Parathyroid adenoma (tissue), 2 donors: Measurements from ENCODE around the gene ZEB2.
A peak's percentile ranks its signal among the peaks of the same experiment; 100 is the strongest.

ENCODE experiments used
- H2AFZ ChIP-seq: fragments of 300-600 bp; sonication (generic); one replicate; pipeline ENCODE4 v1.7.0; 2017; ENCODE audit warnings: antibody characterized with exemption, mild to moderate bottlenecking
- H3K27ac ChIP-seq: fragments of 300-600 bp; sonication (generic); one replicate; pipeline ENCODE4 v1.7.0; 2017
- H3K27me3 ChIP-seq: fragments of 300-600 bp; sonication (generic); one replicate; pipeline ENCODE4 v1.7.0; 2017; ENCODE audit warnings: low read length; ENCODE audit not compliant: control insufficient read depth, insufficient read depth
- H3K36me3 ChIP-seq: fragments of 300-600 bp; sonication (generic); one replicate; pipeline ENCODE4 v1.7.0; 2017; ENCODE audit warnings: low read length; ENCODE audit not compliant: control insufficient read depth, insufficient read depth
- H3K4me1 ChIP-seq: fragments of 300-600 bp; sonication (generic); one replicate; pipeline ENCODE4 v1.7.0; 2017; ENCODE audit warnings: control low read depth
- H3K4me2 ChIP-seq: fragments of 300-600 bp; sonication (generic); one replicate; pipeline ENCODE4 v1.7.0; 2017; ENCODE audit warnings: low read length
- H3K4me3 ChIP-seq: fragments of 300-600 bp; sonication (generic); one replicate; pipeline ENCODE4 v1.7.0; 2017; ENCODE audit warnings: low read depth, low read length
- H3K79me2 ChIP-seq: fragments of 300-600 bp; sonication (generic); one replicate; pipeline ENCODE4 v1.7.0; 2017; ENCODE audit warnings: control low read depth
- H3K9ac ChIP-seq: fragments of 300-600 bp; sonication (generic); one replicate; pipeline ENCODE4 v1.7.0; 2017; ENCODE audit warnings: mild to moderate bottlenecking
- H3K9me3 ChIP-seq: fragments of 300-600 bp; sonication (generic); one replicate; pipeline ENCODE4 v1.7.0; 2017; ENCODE audit warnings: low read length; ENCODE audit not compliant: control insufficient read depth
- TF ChIP-seq, protein P1 (sequence below): fragments of 300-600 bp; sonication (generic); IDR thresholded peaks from one replicate; pipeline ENCODE4 v1.7.0; 2017; ENCODE audit warnings: antibody characterized with exemption, mild to moderate bottlenecking
- donor health status: primary hyperparathyroidism.

ZEB2 gene

DNA sequence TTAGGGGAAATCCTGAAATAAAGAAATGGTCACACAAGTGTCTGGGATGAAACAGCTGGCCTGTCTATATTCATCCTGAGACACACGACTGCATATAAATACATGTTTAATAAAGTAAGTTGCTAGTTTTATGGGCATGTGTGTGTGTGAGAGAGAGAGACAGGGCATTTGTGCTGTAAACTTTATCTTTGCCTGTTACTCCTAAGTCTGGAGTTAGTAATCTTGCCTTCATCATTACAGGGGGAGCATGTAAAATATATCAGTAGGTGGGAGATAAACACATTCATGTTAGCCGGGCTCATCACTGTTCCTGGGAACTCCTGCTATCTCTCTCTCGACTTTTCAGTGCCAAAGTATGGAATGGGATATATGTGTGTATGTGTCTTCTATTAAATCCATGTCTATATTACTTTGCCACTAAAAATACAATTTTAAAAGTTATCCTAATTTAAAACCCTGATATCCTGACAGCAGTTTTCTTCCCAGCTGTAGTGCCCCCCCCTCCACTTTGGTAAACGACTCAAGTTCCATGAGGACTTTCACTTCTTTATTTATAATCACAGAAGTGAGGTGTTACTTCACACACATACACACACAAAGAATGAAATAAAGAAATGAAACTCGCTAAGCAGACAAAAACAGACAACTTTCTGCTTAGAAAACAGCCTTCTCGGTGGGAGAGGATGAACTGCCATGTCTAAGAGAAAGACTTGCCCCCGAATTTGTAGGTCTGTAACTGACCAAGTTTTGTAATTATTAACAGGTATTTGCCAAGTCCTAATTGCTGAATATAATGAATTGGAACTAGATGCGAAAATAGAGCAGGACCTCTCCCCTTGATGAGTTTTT lies 947 bp downstream of the ZEB2 start:
- Histone ChIP-seq H3K4me1 (no peaks in the 10 kb centered on the region), H3K27me3 (peaks cover 11% of the 10 kb centered on the region)
- TF ChIP-seq, protein P1, sequence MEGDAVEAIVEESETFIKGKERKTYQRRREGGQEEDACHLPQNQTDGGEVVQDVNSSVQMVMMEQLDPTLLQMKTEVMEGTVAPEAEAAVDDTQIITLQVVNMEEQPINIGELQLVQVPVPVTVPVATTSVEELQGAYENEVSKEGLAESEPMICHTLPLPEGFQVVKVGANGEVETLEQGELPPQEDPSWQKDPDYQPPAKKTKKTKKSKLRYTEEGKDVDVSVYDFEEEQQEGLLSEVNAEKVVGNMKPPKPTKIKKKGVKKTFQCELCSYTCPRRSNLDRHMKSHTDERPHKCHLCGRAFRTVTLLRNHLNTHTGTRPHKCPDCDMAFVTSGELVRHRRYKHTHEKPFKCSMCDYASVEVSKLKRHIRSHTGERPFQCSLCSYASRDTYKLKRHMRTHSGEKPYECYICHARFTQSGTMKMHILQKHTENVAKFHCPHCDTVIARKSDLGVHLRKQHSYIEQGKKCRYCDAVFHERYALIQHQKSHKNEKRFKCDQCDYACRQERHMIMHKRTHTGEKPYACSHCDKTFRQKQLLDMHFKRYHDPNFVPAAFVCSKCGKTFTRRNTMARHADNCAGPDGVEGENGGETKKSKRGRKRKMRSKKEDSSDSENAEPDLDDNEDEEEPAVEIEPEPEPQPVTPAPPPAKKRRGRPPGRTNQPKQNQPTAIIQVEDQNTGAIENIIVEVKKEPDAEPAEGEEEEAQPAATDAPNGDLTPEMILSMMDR, result no peak

DNA sequence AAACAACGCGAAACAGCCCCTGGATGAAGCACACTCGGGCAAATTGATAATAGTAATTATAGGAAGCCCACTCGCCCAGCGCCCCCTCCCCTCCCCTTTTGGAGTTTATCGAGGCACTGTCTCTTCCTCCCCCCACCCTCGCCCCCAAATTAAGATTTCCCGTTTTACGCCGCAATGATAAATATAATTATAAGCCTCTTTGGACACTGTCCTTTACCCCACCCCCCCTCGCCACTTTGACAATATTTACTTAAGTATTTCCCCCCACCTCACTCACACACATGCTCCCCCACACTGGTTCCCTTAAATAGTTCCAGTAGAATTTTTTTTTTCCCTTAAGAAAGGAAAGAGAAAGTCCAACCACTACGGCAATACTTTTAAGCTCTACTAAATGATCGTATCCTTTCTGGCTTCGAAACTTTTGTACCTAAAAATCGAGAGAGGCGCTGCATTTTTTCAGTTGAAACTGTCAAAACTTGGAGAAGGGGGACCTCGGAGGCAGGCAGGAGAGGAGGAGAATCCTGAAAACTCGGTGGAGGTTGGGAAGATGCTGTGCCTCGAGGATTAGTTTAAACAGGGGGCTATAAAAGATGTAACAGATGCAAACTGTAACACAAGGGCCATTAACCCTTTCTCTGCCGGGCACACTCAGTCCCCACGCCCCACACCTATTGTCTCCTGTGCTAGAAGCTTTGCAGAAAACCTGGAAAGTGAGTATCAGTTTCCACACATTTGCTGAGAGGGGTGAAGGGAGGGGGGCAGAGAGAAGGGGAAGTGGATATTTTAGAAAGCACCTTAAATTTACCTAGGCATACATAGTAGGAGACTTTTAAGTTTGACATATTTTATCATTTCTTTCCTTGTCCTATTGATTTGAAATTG lies 1.8 kb downstream of the ZEB2 start:
- peak overlapping the region; percentile 71 for H3K27ac ChIP-seq
- H3K9me3 ChIP-seq, result no peaks in the 10 kb centered on the region
- H3K4me1 ChIP-seq, result no peaks in the 10 kb centered on the region
- peak overlapping the region; percentile 44 for H3K4me3 ChIP-seq
- no peaks in the 10 kb centered on the region for H3K36me3 ChIP-seq
- H2AFZ ChIP-seq, result peak overlapping the region; percentile 62
- no peak overlapping the region for H3K9ac ChIP-seq
- H3K79me2 ChIP-seq, result no peaks in the 10 kb centered on the region
- peaks cover 11% of the 10 kb centered on the region for H3K27me3 ChIP-seq
- peak overlapping the region; percentile 66 for H3K4me2 ChIP-seq
- TF ChIP-seq, protein P1, result no peak

More for the DNA sequence above, 947 bp downstream of the ZEB2 start:
- no peak overlapping the region for H2AFZ ChIP-seq
- H3K4me3 ChIP-seq, result peak overlapping the region; percentile 44
- no peak overlapping the region for H3K9ac ChIP-seq
- H3K9me3 ChIP-seq, result no peaks in the 10 kb centered on the region
- H3K4me2 ChIP-seq, result no peak overlapping the region
- no peaks in the 10 kb centered on the region for H3K79me2 ChIP-seq
- peak overlapping the region; percentile 71 for H3K27ac ChIP-seq
- H3K36me3 ChIP-seq, result no peaks in the 10 kb centered on the region

DNA sequence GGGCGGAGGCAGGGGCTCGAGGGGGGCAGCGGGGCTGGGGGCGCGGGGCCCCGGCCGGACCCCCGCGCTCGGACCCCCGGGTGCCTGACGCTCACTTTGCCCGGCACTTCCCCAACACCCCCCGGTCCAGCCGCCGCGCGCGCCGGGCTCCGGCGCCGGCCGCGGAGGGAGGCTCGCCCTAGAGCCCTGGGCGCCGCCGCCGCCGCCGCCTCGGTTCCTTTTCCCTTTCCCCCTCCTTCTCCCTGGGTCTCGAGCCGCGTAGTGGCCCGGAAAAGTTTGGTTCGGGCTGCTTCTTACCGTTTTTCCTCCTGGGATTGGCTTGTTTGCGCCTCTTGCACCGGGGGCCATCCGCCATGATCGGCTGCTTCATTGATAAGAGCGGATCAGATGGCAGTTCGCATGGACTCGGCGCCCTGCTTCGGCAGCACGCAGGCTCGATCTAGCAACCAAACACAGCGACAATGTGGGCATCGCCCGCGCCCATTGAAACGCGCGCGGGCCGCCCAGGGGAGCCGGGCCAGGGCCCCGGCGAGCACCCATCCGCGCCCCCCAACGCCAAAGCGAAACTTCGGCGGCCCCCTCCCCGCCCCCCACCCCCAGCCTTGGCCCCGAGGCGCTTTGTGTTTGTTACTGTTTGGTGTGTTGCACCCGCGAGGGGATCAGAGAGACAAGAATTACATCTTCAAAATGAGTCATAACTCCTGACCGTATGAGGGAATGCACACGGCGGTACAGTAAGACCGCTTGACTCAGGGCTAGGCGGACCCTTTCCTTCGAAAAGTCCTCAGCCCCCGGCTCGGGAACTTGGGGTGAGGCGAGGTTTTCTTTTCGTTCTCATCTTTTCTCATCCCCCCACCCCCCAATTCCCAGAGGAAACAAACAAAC lies 2.7 kb downstream of the ZEB2 start:
- H3K36me3 ChIP-seq, result no peaks in the 10 kb centered on the region
- peak overlapping the region; percentile 66 for H3K4me2 ChIP-seq
- TF ChIP-seq, protein P1, result no peak
- peaks cover 12% of the 10 kb centered on the region for H3K27me3 ChIP-seq
- no peaks in the 10 kb centered on the region for H3K4me1 ChIP-seq
- H3K4me3 ChIP-seq, result peak overlapping the region; percentile 48
- H2AFZ ChIP-seq, result peak overlapping the region; percentile 62
- H3K9ac ChIP-seq, result no peak overlapping the region
- H3K27ac ChIP-seq, result peak overlapping the region; percentile 71
- H3K9me3 ChIP-seq, result no peaks in the 10 kb centered on the region
- H3K79me2 ChIP-seq, result no peaks in the 10 kb centered on the region

DNA sequence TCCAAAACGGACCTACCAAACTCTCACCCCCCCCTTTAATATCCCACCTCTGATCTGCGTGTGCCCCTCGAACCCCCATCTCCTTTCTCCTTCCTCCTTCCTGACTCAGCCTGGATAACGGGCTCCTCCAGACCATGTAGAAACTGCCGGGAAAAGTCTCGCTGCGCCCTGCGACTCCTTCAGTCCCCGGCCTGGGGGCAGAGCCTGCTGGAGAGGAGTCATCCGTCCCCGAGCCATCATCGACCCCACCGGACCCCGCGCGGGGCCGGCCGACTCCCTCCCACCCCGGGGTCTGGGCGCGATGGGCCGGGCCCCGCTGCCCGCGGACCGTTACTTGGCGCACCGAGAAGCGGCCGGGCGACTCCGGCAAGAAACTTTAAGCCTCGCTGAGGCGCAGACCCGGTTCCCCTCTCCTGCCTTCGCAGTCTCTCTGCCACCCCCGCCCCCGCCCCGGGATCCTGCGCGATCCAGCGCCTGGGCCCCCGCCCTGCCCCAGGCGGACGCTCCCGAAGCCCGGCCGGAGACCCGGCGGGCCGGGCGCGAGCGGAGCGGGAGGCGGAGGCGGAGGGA lies 3.4 kb downstream of the ZEB2 start:
- H3K4me3 ChIP-seq, result peak overlapping the region; percentile 42
- peak overlapping the region; percentile 33 for H3K4me2 ChIP-seq
- no peaks in the 10 kb centered on the region for H3K79me2 ChIP-seq
- H2AFZ ChIP-seq, result no peak overlapping the region
- no peaks in the 10 kb centered on the region for H3K36me3 ChIP-seq
- H3K27ac ChIP-seq, result peak overlapping the region; percentile 52
- H3K27me3 ChIP-seq, result peaks cover 15% of the 10 kb centered on the region
- H3K4me1 ChIP-seq, result no peaks in the 10 kb centered on the region
- no peak overlapping the region for H3K9ac ChIP-seq
- TF ChIP-seq, protein P1, result no peak
- no peaks in the 10 kb centered on the region for H3K9me3 ChIP-seq
